Activated CD4-positive, alpha-beta memory T cell treated with anti-CD3 and anti-CD28 coated beads for 36 hours (primary cell): ENCODE results near the gene PC. TPM values are rescaled to one million over a fixed set of nuclear protein-coding genes. Genes with fewer than 3 reads are reported as not detected.
A peak's percentile ranks its signal among the peaks of the same experiment; 100 is the strongest.

Experiments used
- CTCF ChIA-PET: fragments of 350-600 bp; sonication (Branson Sonifier 250); formaldehyde crosslinking; loops from one replicate; lab custom pipeline; 2021; ENCODE audit warnings: antibody characterized with exemption, inconsistent platforms; lab: Charles Lee
- POLR2A ChIA-PET: fragments of 350-600 bp; sonication (Branson Sonifier 250); formaldehyde crosslinking; loops from one replicate; lab custom pipeline; 2021; ENCODE audit warnings: antibody characterized with exemption; lab: Charles Lee
- DNase-seq: peaks from one replicate; pipeline ENCODE4 v3.0.0-alpha.2; 2020
- H3K27ac Mint-ChIP-seq: one replicate; pipeline ENCODE4 v1.8.0; 2021; ENCODE audit warnings: mixed read lengths
- H3K27me3 Mint-ChIP-seq: one replicate; pipeline ENCODE4 v1.8.0; 2021; ENCODE audit warnings: mixed read lengths
- H3K36me3 Mint-ChIP-seq: one replicate; pipeline ENCODE4 v1.8.0; 2021; ENCODE audit warnings: mixed read lengths
- H3K4me1 Mint-ChIP-seq: one replicate; pipeline ENCODE4 v1.8.0; 2021; ENCODE audit warnings: low read depth, mixed read lengths
- H3K4me3 Mint-ChIP-seq: one replicate; pipeline ENCODE4 v1.8.0; 2021; ENCODE audit warnings: mild to moderate bottlenecking, mixed read lengths
- H3K9me3 Mint-ChIP-seq: one replicate; pipeline ENCODE4 v1.8.0; 2021; ENCODE audit warnings: mixed read lengths
- intact Hi-C: fragments of 100-400 bp; cut with micrococcal nuclease; formaldehyde crosslinking; loops from one replicate; pipeline ENCODE4 v1.15.1; 2023
- total RNA-seq, 2 experiments: library from RNA; stranded (reverse); gene quantifications; one replicate each; pipeline ENCODE4 v1.2.3, GENCODE V29; 2021

PC gene
- total RNA-seq, 2 experiments from 2014 or later, result 13.1 to 15.3 TPM

GRCh38 chr11:66904055-66904454 lies 54.1 kb downstream of the PC start:
- CTCF ChIA-PET, result no interaction called here
- Mint-ChIP-seq H3K27ac (no peak overlapping the region), H3K4me1 (no peaks in the 10 kb centered on the region), H3K9me3 (no peaks in the 10 kb centered on the region), H3K27me3 (no peaks in the 10 kb centered on the region), H3K36me3 (no peaks in the 10 kb centered on the region), H3K4me3 (no peak overlapping the region)
- POLR2A ChIA-PET, result no interaction called here
- intact Hi-C loops, result no loop called here
- no peak for DNase-seq

GRCh38 chr11:66902486-66903177 lies 55.6 kb downstream of the PC start:
- Mint-ChIP-seq H3K9me3 (no peaks in the 10 kb centered on the region), H3K36me3 (no peaks in the 10 kb centered on the region), H3K27ac (no peak overlapping the region), H3K27me3 (no peaks in the 10 kb centered on the region), H3K4me1 (no peaks in the 10 kb centered on the region), H3K4me3 (no peak overlapping the region)
- intact Hi-C loops, result no loop called here
- ChIA-PET CTCF (no interaction called here), POLR2A (no interaction called here)
- no peak for DNase-seq

GRCh38 chr11:66901964-66902390 lies 56.2 kb downstream of the PC start:
- H3K36me3 Mint-ChIP-seq, result no peaks in the 10 kb centered on the region
- CTCF ChIA-PET, result no interaction called here
- intact Hi-C loops, result no loop called here
- no peaks in the 10 kb centered on the region for H3K9me3 Mint-ChIP-seq
- no peaks in the 10 kb centered on the region for H3K4me1 Mint-ChIP-seq
- POLR2A ChIA-PET, result no interaction called here
- no peak for DNase-seq
- no peaks in the 10 kb centered on the region for H3K27me3 Mint-ChIP-seq
- H3K27ac Mint-ChIP-seq, result no peak overlapping the region
- H3K4me3 Mint-ChIP-seq, result no peak overlapping the region

GRCh38 chr11:66894141-66894540 lies 64.0 kb downstream of the PC start:
- Mint-ChIP-seq H3K36me3 (no peaks in the 10 kb centered on the region), H3K27ac (no peak overlapping the region), H3K27me3 (peaks cover 10% of the 10 kb centered on the region), H3K4me3 (no peak overlapping the region), H3K9me3 (no peaks in the 10 kb centered on the region), H3K4me1 (peaks cover 11% of the 10 kb centered on the region)
- no peak for DNase-seq
- intact Hi-C loops, result no loop called here
- ChIA-PET POLR2A (no interaction called here), CTCF (interaction anchor here (1.3 kb wide), 1 partner anchor 11 kb away, joined by 9 read pairs; no protein-coding TSS in a partner anchor)

- H3K27ac Mint-ChIP-seq, result no peak overlapping the region
- H3K27me3 Mint-ChIP-seq, result peaks cover 10% of the 10 kb centered on the region
- POLR2A ChIA-PET, result interaction anchor here (0.7 kb wide), 1 partner anchor 521 kb away, joined by 3 read pairs; no protein-coding TSS in a partner anchor
- no peaks in the 10 kb centered on the region for H3K36me3 Mint-ChIP-seq
- H3K9me3 Mint-ChIP-seq, result no peaks in the 10 kb centered on the region
- H3K4me1 Mint-ChIP-seq, result peaks cover 11% of the 10 kb centered on the region
- CTCF ChIA-PET, result interaction anchor here (0.6 kb wide), 1 partner anchor 613 kb away, joined by 3 read pairs; no protein-coding TSS in a partner anchor
- no peak for DNase-seq
- no peak overlapping the region for H3K4me3 Mint-ChIP-seq
- intact Hi-C loops, result loop anchor here (2.0 kb wide), 1 partner anchor 78 kb away; no protein-coding TSS in a partner anchor
Measured at GRCh38 chr11:66892911-66893310, 65.3 kb downstream of the PC start.

GRCh38 chr11:66891851-66892660 lies 66.1 kb downstream of the PC start:
- no peaks in the 10 kb centered on the region for H3K36me3 Mint-ChIP-seq
- H3K9me3 Mint-ChIP-seq, result no peaks in the 10 kb centered on the region
- H3K4me3 Mint-ChIP-seq, result no peak overlapping the region
- peaks cover 10% of the 10 kb centered on the region for H3K27me3 Mint-ChIP-seq
- ChIA-PET CTCF (interaction anchor here (0.6 to 1.0 kb wide), 2 partner anchors 8 to 84 kb away, joined by 3 read pairs; no protein-coding TSS in a partner anchor), POLR2A (interaction anchor here (0.7 kb wide), 1 partner anchor 520 kb away, joined by 3 read pairs; no protein-coding TSS in a partner anchor)
- peak overlapping the region; percentile 23 for H3K27ac Mint-ChIP-seq
- peaks cover 11% of the 10 kb centered on the region for H3K4me1 Mint-ChIP-seq
- intact Hi-C loops, result loop anchor here (2.0 kb wide), 1 partner anchor 79 kb away; no protein-coding TSS in a partner anchor
- peak; percentile 89 for DNase-seq

GRCh38 chr11:66889960-66890359 lies 68.2 kb downstream of the PC start:
- no peak overlapping the region for H3K4me3 Mint-ChIP-seq
- intact Hi-C loops, result no loop called here
- peaks cover 11% of the 10 kb centered on the region for H3K4me1 Mint-ChIP-seq
- ChIA-PET POLR2A (no interaction called here), CTCF (no interaction called here)
- no peak overlapping the region for H3K27ac Mint-ChIP-seq
- no peak for DNase-seq
- H3K36me3 Mint-ChIP-seq, result no peaks in the 10 kb centered on the region
- H3K27me3 Mint-ChIP-seq, result peaks cover 10% of the 10 kb centered on the region
- no peaks in the 10 kb centered on the region for H3K9me3 Mint-ChIP-seq

- POLR2A ChIA-PET, result no interaction called here
- Mint-ChIP-seq H3K36me3 (no peaks in the 10 kb centered on the region), H3K4me1 (peaks cover 11% of the 10 kb centered on the region), H3K4me3 (no peak overlapping the region), H3K27ac (no peak overlapping the region), H3K9me3 (no peaks in the 10 kb centered on the region), H3K27me3 (peaks cover 3% of the 10 kb centered on the region)
- CTCF ChIA-PET, result no interaction called here
- intact Hi-C loops, result no loop called here
- DNase-seq, result no peak
Measured at GRCh38 chr11:66888282-66888681, 69.9 kb downstream of the PC start.

- ChIA-PET CTCF (interaction anchor here (0.8 kb wide), 1 partner anchor 10 kb away, joined by 3 read pairs; no protein-coding TSS in a partner anchor), POLR2A (no interaction called here)
- peaks cover 2% of the 10 kb centered on the region for H3K27me3 Mint-ChIP-seq
- peaks cover 9% of the 10 kb centered on the region for H3K4me1 Mint-ChIP-seq
- no peaks in the 10 kb centered on the region for H3K36me3 Mint-ChIP-seq
- intact Hi-C loops, result no loop called here
- no peaks in the 10 kb centered on the region for H3K9me3 Mint-ChIP-seq
- no peak for DNase-seq
- H3K4me3 Mint-ChIP-seq, result no peak overlapping the region
- H3K27ac Mint-ChIP-seq, result no peak overlapping the region
Measured at GRCh38 chr11:66887526-66887925, 70.7 kb downstream of the PC start.

- POLR2A ChIA-PET, result no interaction called here
- H3K4me1 Mint-ChIP-seq, result peaks cover 2% of the 10 kb centered on the region
Measured at GRCh38 chr11:66886671-66887221, 71.4 kb downstream of the PC start.

GRCh38 chr11:66885950-66886440 lies 72.2 kb downstream of the PC start:
- Mint-ChIP-seq H3K27ac (no peak overlapping the region), H3K36me3 (no peaks in the 10 kb centered on the region), H3K27me3 (no peaks in the 10 kb centered on the region), H3K9me3 (no peaks in the 10 kb centered on the region), H3K4me3 (no peak overlapping the region), H3K4me1 (peaks cover 4% of the 10 kb centered on the region)
- ChIA-PET CTCF (no interaction called here), POLR2A (no interaction called here)
- DNase-seq, result no peak
- intact Hi-C loops, result no loop called here

More at GRCh38 chr11:66886671-66887221, 71.4 kb downstream of the PC start:
- CTCF ChIA-PET, result interaction anchor here (0.8 kb wide), 1 partner anchor 9 kb away, joined by 3 read pairs; no protein-coding TSS in a partner anchor
- H3K4me3 Mint-ChIP-seq, result no peak overlapping the region
- H3K27ac Mint-ChIP-seq, result no peak overlapping the region
- no peaks in the 10 kb centered on the region for H3K36me3 Mint-ChIP-seq
- no peaks in the 10 kb centered on the region for H3K27me3 Mint-ChIP-seq
- no peak for DNase-seq
- H3K9me3 Mint-ChIP-seq, result no peaks in the 10 kb centered on the region
- intact Hi-C loops, result no loop called here

GRCh38 chr11:66885469-66885868 lies 72.7 kb downstream of the PC start:
- H3K4me3 Mint-ChIP-seq, result no peak overlapping the region
- H3K9me3 Mint-ChIP-seq, result no peaks in the 10 kb centered on the region
- DNase-seq, result no peak
- no peak overlapping the region for H3K27ac Mint-ChIP-seq
- no peaks in the 10 kb centered on the region for H3K27me3 Mint-ChIP-seq
- intact Hi-C loops, result no loop called here
- ChIA-PET CTCF (no interaction called here), POLR2A (no interaction called here)
- H3K36me3 Mint-ChIP-seq, result no peaks in the 10 kb centered on the region
- peaks cover 9% of the 10 kb centered on the region for H3K4me1 Mint-ChIP-seq
